K562 (cell line): ENCODE data around the gene HDHD5.

Experiments
- CTCF ChIP-seq, 3 experiments: IDR thresholded peaks in 2 of 3; conservative IDR thresholded peaks in 1 of 3; 2 replicates each; pipeline ENCODE4 v1.5.1; 2011 to 2012; ENCODE audit warnings: low read length in 3 of 3, mild to moderate bottlenecking in 3 of 3, control low read depth in 2 of 3, improper control_type of control experiment in 1 of 3, inconsistent platforms in 1 of 3, low read depth in 1 of 3, mixed read lengths in 1 of 3, moderate library complexity in 1 of 3; ENCODE audit not compliant: insufficient read depth in 2 of 3
- GATAD2B ChIP-seq: fragments of 450-650 bp; IDR thresholded peaks from 2 replicates; pipeline ENCODE4 v1.6.1; 2017; ENCODE audit warnings: mild to moderate bottlenecking, borderline replicate concordance
- ZEB2 ChIP-seq: fragments of 450-650 bp; IDR thresholded peaks from 2 replicates; pipeline ENCODE4 v1.6.1; 2016
- ZNF586 ChIP-seq: fragments of 450-650 bp; formaldehyde crosslinking; conservative IDR thresholded peaks from 2 replicates; pipeline ENCODE4 v1.4.0; 2020; ENCODE audit warnings: mild to moderate bottlenecking, moderate library complexity

- no peak for TF ChIP-seq GATAD2B
- TF ChIP-seq ZNF586 (CRISPR knock-in tag), result no peak
- no peak for TF ChIP-seq CTCF (IDR thresholded peaks at IDR 0.05 in 2 of 3, conservative IDR thresholded peaks at IDR 0.05 in 1 of 3; ENCODE audit: insufficient read depth in 2 of 3, low read depth in 1 of 3, low read length in 3 of 3)
- no peak for TF ChIP-seq ZEB2
Measured at GRCh38 chr22:17115945-17116565, 43.0 kb downstream of the HDHD5 start.
